ENCODE results near the gene DDX56. TPM values are rescaled to one million over a fixed set of nuclear protein-coding genes. Genes with fewer than 3 reads are reported as not detected.

The DDX56 gene
- polyA plus RNA-seq, 1 of the 3 experiments (the other 2 are of a cell fraction), result 97.1 TPM

DNA sequence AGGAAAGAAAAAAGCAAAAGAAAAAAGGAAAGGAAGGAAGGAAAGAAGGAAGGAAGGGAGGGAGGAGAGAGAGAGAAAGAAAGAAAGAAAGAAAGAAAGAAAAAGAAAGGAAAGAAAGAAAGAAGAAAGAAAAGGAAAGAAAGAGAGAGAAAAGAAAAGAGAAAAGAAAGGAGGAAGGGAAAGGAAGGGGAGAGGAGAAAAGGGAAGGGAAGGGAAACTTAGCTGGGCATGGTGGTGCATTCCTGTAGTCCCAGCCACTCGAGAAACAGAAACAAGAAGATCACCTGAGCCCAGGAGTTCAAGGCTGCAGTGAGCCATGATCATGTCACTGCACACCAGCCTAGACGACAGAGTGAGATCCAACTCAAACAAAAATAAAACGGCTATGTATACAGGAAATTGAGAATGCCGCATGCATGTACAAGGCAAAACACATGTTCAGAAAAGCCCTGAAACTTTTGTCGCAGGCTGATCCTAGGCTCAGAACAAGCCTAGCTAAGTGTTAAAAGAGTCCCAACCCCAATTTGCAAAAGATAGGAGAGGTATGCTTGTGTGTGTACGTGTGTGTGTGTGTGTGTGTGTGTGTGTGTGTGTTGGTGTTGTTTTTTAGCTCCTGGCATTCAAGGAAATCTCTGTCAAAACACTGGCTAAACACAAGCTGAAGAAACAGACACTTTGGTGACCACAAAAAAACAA is 26.0 kb downstream of the DDX56 start (continued):
- TF ChIP-seq, protein P1, sequence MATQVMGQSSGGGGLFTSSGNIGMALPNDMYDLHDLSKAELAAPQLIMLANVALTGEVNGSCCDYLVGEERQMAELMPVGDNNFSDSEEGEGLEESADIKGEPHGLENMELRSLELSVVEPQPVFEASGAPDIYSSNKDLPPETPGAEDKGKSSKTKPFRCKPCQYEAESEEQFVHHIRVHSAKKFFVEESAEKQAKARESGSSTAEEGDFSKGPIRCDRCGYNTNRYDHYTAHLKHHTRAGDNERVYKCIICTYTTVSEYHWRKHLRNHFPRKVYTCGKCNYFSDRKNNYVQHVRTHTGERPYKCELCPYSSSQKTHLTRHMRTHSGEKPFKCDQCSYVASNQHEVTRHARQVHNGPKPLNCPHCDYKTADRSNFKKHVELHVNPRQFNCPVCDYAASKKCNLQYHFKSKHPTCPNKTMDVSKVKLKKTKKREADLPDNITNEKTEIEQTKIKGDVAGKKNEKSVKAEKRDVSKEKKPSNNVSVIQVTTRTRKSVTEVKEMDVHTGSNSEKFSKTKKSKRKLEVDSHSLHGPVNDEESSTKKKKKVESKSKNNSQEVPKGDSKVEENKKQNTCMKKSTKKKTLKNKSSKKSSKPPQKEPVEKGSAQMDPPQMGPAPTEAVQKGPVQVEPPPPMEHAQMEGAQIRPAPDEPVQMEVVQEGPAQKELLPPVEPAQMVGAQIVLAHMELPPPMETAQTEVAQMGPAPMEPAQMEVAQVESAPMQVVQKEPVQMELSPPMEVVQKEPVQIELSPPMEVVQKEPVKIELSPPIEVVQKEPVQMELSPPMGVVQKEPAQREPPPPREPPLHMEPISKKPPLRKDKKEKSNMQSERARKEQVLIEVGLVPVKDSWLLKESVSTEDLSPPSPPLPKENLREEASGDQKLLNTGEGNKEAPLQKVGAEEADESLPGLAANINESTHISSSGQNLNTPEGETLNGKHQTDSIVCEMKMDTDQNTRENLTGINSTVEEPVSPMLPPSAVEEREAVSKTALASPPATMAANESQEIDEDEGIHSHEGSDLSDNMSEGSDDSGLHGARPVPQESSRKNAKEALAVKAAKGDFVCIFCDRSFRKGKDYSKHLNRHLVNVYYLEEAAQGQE (IDR thresholded peaks at IDR 0.05; ENCODE audit: low read depth, low read length), result no peak

DNA sequence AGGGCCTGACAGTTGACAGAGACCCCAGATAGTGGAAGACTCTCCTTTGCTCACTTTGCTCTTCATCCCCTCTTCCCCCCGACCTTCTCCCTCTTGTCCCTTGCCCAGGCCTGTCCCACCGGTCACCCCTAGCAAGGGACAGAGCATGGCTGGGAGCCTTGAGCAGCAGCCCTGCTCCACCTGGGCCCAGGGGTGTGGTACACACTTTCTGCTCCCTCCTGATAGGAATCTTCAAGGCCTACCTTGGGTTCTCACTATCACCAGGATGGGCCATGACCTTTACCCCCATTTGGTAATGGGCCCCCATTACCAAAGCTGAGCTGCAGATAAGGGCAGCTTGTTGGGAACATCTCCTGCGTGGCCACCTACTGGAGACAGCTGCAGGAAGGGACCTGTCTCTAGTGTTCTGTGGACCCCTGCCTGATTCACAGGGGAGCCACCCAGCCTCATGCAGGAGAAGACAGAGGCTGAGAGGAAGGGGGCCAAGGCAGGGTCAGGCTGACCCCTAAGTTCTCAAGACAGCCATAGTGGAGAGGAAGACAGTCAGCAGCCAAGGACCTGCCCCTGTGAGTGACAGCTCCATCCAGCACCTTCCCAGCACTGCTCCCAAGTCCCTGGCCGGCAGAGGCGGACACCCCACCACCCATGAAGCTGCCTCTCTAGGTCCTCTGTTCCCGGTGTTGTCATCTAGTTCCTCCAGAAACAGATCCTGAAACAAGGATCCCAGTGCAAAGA is 31.7 kb downstream of the DDX56 start:
- no peak overlapping the region for H3K4me3 ChIP-seq (ENCODE audit: low read depth in 2 of 2, low read length in 1 of 2)
- ChIA-PET POLR2A (interaction anchor here (1.4 kb wide), 1 partner anchor 22 kb away, joined by 3 read pairs; no protein-coding TSS in a partner anchor), CTCF (interaction anchor here (1.1 to 9.1 kb wide), 4 partner anchors 7 to 300 kb away, joined by 3 to 55 read pairs (median 20); no protein-coding TSS in a partner anchor)
- no peaks in the 10 kb centered on the region for H3K79me2 ChIP-seq (ENCODE audit: insufficient read depth)
- no peaks in the 10 kb centered on the region for H3K9me2 ChIP-seq
- H3K9me3 ChIP-seq, result no peaks in the 10 kb centered on the region
- H4K20me1 ChIP-seq (ENCODE audit: insufficient read depth), result no peaks in the 10 kb centered on the region
- DNase-seq, result peak; percentile 27
- H2AFZ ChIP-seq (ENCODE audit: low read depth), result no peak overlapping the region
- peaks cover 0 to 16% of the 10 kb centered on the region in 2 experiments; a peak in 1 of 4 replicates for H3K4me1 ChIP-seq (ENCODE audit: control insufficient read depth in 1 of 2, insufficient read depth in 2 of 2, low read depth in 1 of 2, low read length in 1 of 2)
- WGBS (ENCODE audit: low lambda C conversion rate), result 66% methylated on average over 6 of the region's 6 CpGs
- no peaks in the 10 kb centered on the region for H3F3A ChIP-seq (replicated peaks; ENCODE audit: insufficient read depth)
- TF ChIP-seq GATA2 (CRISPR knock-in tag; IDR thresholded peaks at IDR 0.05) (no peak), JUND (IDR thresholded peaks at IDR 0.05) (no peak), FOSL2 (IDR thresholded peaks at IDR 0.05; ENCODE audit: borderline replicate concordance, low read depth) (no peak), CHD2 (IDR thresholded peaks at IDR 0.05; ENCODE audit: low read length, partially characterized antibody) (no peak), MXI1 (IDR thresholded peaks at IDR 0.05; ENCODE audit: low read depth, low read length) (no peak), EP300 (IDR thresholded peaks at IDR 0.05; ENCODE audit: borderline replicate concordance in 1 of 2, low read depth in 1 of 2, low read length in 1 of 2) (no peak), ELF1 (IDR thresholded peaks at IDR 0.05) (no peak), SMC3 (IDR thresholded peaks at IDR 0.05; ENCODE audit: low read depth, low read length) (no peak), FOXM1 (IDR thresholded peaks at IDR 0.05; ENCODE audit: low read depth) (no peak)
- TF ChIP-seq, protein P2, sequence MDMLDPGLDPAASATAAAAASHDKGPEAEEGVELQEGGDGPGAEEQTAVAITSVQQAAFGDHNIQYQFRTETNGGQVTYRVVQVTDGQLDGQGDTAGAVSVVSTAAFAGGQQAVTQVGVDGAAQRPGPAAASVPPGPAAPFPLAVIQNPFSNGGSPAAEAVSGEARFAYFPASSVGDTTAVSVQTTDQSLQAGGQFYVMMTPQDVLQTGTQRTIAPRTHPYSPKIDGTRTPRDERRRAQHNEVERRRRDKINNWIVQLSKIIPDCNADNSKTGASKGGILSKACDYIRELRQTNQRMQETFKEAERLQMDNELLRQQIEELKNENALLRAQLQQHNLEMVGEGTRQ (IDR thresholded peaks at IDR 0.05; ENCODE audit: borderline replicate concordance, low read depth, low read length), result no peak
- no peak overlapping the region for H3K4me2 ChIP-seq
- no peak overlapping the region for H3K27ac ChIP-seq (ENCODE audit: low read depth in 2 of 2, low read length in 1 of 2)
- no peaks in the 10 kb centered on the region for H3K36me3 ChIP-seq (replicated peaks in 1 of 2; ENCODE audit: control insufficient read depth in 1 of 2, insufficient read depth in 2 of 2, low read length in 1 of 2)
- no peaks in the 10 kb centered on the region for H3K27me3 ChIP-seq (ENCODE audit: insufficient read depth)
- no peak overlapping the region for H3K9ac ChIP-seq
